BLaER1 treated with 17β-estradiol and CSF1 and Interleukin-3, amounts not matched to agents 10 nM and 100 nM (cell line): ENCODE measurements around the gene GRN.

ENCODE experiments used
- H3K27ac ChIP-seq, 11 experiments: shearing (Covaris generic); formaldehyde crosslinking; 2 replicates each; pipeline ENCODE4 v1.8.1; 2022
- H3K27me3 ChIP-seq, 11 experiments: shearing (Covaris generic); formaldehyde crosslinking; 2 replicates each; pipeline ENCODE4 v1.8.1; 2022
- H3K36me3 ChIP-seq, 11 experiments: shearing (Covaris generic); formaldehyde crosslinking; 2 replicates each; pipeline ENCODE4 v1.8.1; 2022
- H3K4me1 ChIP-seq, 10 experiments: shearing (Covaris generic); formaldehyde crosslinking; 2 replicates each; pipeline ENCODE4 v1.8.1; 2022
- H3K4me2 ChIP-seq, 11 experiments: shearing (Covaris generic); formaldehyde crosslinking; 2 replicates each; pipeline ENCODE4 v1.8.1; 2022
- H3K4me3 ChIP-seq, 10 experiments: shearing (Covaris generic); formaldehyde crosslinking; 2 replicates each; pipeline ENCODE4 v1.8.1; 2022
- H3K9ac ChIP-seq, 11 experiments: shearing (Covaris generic); formaldehyde crosslinking; 2 replicates each; pipeline ENCODE4 v1.8.1; 2022
- H3K9me3 ChIP-seq, 11 experiments: shearing (Covaris generic); formaldehyde crosslinking; replicated peaks in 1 of 11; 2 replicates each; pipeline ENCODE4 v1.8.1; 2022
- H4K20me1 ChIP-seq, 11 experiments: shearing (Covaris generic); formaldehyde crosslinking; 2 replicates each; pipeline ENCODE4 v1.8.1; 2022
- Cebpa-rat ChIP-seq, 11 experiments: shearing (Covaris generic); IDR thresholded peaks; 2 replicates each; pipeline ENCODE4 v1.8.1; 2022

GRN gene

GRCh38 chr17:44398692-44399691 is 53.9 kb downstream of the GRN start:
- Histone ChIP-seq H3K9me3 (no peaks in the 10 kb centered on the region), H3K9ac (peak overlapping the region in 2 of 11 experiments; percentile 47 to 50; a peak in 6 of 22 replicates), H3K27ac (peak overlapping the region in 4 of 11 experiments; percentile 59 to 74 (median 66); a peak in 6 of 22 replicates), H4K20me1 (peaks cover 0 to 34% (median 20%) of the 10 kb centered on the region in 11 experiments; a peak in 9 of 22 replicates), H3K4me3 (no peak overlapping the region), H3K36me3 (peaks cover 71 to 89% (median 82%) of the 10 kb centered on the region in 11 experiments), H3K27me3 (no peaks in the 10 kb centered on the region), H3K4me2 (peak overlapping the region in 8 of 11 experiments; percentile 63 to 94 (median 84); a peak in 17 of 22 replicates), H3K4me1 (peaks cover 4 to 54% (median 47%) of the 10 kb centered on the region in 10 experiments; a peak in 17 of 20 replicates)
- no peak for TF ChIP-seq Cebpa-rat (IDR thresholded peaks at IDR 0.05)

GRCh38 chr17:44400226-44400847 is 55.2 kb downstream of the GRN start:
- H3K9ac ChIP-seq, result peak overlapping the region in 8 of 11 experiments; percentile 13 to 68 (median 50); a peak in 13 of 22 replicates
- peak overlapping the region in 8 of 11 experiments; percentile 28 to 74 (median 62); a peak in 16 of 22 replicates for H3K27ac ChIP-seq
- H3K27me3 ChIP-seq, result no peaks in the 10 kb centered on the region
- peak overlapping the region in 9 of 11 experiments; percentile 18 to 94 (median 82); a peak in 17 of 22 replicates for H3K4me2 ChIP-seq
- no peak for TF ChIP-seq Cebpa-rat (IDR thresholded peaks at IDR 0.05)
- peaks cover 79 to 100% (median 94%) of the 10 kb centered on the region in 11 experiments for H3K36me3 ChIP-seq
- peaks cover 0 to 34% (median 20%) of the 10 kb centered on the region in 11 experiments; a peak in 9 of 22 replicates for H4K20me1 ChIP-seq
- H3K9me3 ChIP-seq, result no peaks in the 10 kb centered on the region
- H3K4me1 ChIP-seq, result peaks cover 4 to 54% (median 47%) of the 10 kb centered on the region in 10 experiments; a peak in 17 of 20 replicates
- peak overlapping the region in 6 of 10 experiments; percentile 18 to 39 (median 34); a peak in 8 of 20 replicates for H3K4me3 ChIP-seq
